Measurements from ENCODE around the gene NPHP4. TPM values are rescaled to one million over a fixed set of nuclear protein-coding genes. Genes with fewer than 3 reads are reported as not detected.

NPHP4 gene
- total RNA-seq, 6 experiments from 2014 or later, result 1.5 to 6.0 (median 2.0) TPM

GRCh38 chr1:5864256-5864655 lies 128.0 kb downstream of the NPHP4 start:
- Histone ChIP-seq H3K4me1 (no peaks in the 10 kb centered on the region), H3K27me3 (no peaks in the 10 kb centered on the region), H3K9me3 (no peaks in the 10 kb centered on the region), H3K27ac (no peak overlapping the region), H3K36me3 (no peaks in the 10 kb centered on the region), H3K4me3 (no peak overlapping the region)
- intact Hi-C loops (cut with DNase I), result no loop called here
- no peak for DNase-seq
- no CpG with 5 or more reads among the region's 16 CpGs for WGBS (ENCODE audit: insufficient coverage, low coverage, low lambda C conversion rate, missing lambda C conversion rate)
- TF ChIP-seq POLR2A (IDR thresholded peaks at IDR 0.05) (no peak), CTCF (IDR thresholded peaks at IDR 0.05) (no peak)
- no peak for ATAC-seq

DNA sequence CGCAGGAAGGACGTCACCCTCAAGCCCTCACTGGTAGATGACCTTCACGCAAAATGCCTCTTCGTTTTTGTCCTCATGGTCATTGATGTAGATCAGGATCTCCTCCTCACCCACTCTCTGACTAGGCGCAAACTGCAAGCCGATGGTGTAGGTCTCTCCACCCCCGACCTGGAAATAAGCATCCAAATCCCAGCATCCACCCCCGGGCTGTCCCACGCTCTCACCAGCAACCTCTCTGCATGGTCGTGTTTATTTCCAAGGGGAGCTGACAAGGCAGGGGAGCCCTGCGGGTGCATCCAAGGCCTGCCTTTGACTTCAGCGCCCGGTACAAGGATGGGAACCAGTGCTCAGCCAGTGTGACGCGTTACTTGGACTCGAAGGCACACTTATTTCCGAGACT lies 129.0 kb downstream of the NPHP4 start:
- DNase-seq (no peak), ATAC-seq (no peak)
- Histone ChIP-seq H3K4me3 (no peak overlapping the region), H3K36me3 (no peaks in the 10 kb centered on the region), H3K27ac (no peak overlapping the region), H3K4me1 (no peaks in the 10 kb centered on the region), H3K27me3 (no peaks in the 10 kb centered on the region), H3K9me3 (no peaks in the 10 kb centered on the region)
- WGBS (ENCODE audit: insufficient coverage, low coverage, low lambda C conversion rate, missing lambda C conversion rate), result 88% methylated on average over 7 of the region's 17 CpGs
- TF ChIP-seq CTCF (IDR thresholded peaks at IDR 0.05) (no peak), POLR2A (IDR thresholded peaks at IDR 0.05) (no peak)
- intact Hi-C loops (cut with DNase I), result no loop called here

- Histone ChIP-seq H3K27me3 (no peaks in the 10 kb centered on the region), H3K36me3 (no peaks in the 10 kb centered on the region), H3K9me3 (no peaks in the 10 kb centered on the region), H3K4me3 (no peak overlapping the region), H3K4me1 (no peaks in the 10 kb centered on the region), H3K27ac (no peak overlapping the region)
- TF ChIP-seq CTCF (IDR thresholded peaks at IDR 0.05), result no peak
- WGBS (ENCODE audit: insufficient coverage, low coverage, low lambda C conversion rate, missing lambda C conversion rate), result 68% methylated on average over 10 of the region's 27 CpGs
- ATAC-seq, result no peak
- no peak for DNase-seq
- intact Hi-C loops (cut with DNase I), result no loop called here
Measured at GRCh38 chr1:5861871-5862825, 130.1 kb downstream of the NPHP4 start.

DNA sequence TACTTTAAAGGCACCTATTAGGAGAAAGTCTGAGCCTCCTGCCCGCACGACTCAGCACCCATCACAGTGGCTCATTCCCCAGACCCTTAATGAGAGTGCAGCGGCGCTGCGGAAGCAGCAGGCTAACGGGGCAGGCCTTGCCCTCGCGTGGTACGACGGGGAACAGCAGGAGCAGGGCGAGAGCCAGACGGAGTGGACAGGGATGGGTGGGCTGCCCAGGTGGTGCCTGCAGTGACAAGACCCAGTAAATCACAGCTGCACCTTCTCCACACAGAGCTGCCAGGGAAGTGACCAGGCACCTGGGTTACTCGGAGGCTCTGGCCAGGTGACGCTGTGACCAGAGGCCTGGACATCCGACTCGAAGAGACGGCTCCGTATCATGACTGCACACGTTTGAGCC lies 131.9 kb downstream of the NPHP4 start:
- ATAC-seq (no peak), DNase-seq (no peak)
- Histone ChIP-seq H3K9me3 (no peaks in the 10 kb centered on the region), H3K27ac (no peak overlapping the region), H3K4me1 (no peaks in the 10 kb centered on the region), H3K27me3 (no peaks in the 10 kb centered on the region), H3K4me3 (no peak overlapping the region), H3K36me3 (no peaks in the 10 kb centered on the region)
- intact Hi-C loops (cut with DNase I), result no loop called here
- no peak for TF ChIP-seq POLR2A (IDR thresholded peaks at IDR 0.05)
- TF ChIP-seq CTCF (IDR thresholded peaks at IDR 0.05), result no peak
- WGBS (ENCODE audit: insufficient coverage, low coverage, low lambda C conversion rate, missing lambda C conversion rate), result 79% methylated on average over 10 of the region's 19 CpGs

Measured in right lobe of liver (tissue), 6 donors.